Ishikawa (cell line): Measurements from ENCODE around the gene LCA5L.

Experiments
- YY1 ChIP-seq: IDR thresholded peaks from 2 replicates; pipeline ENCODE4 v1.6.1; 2012; ENCODE audit warnings: low read depth
- TF ChIP-seq, protein P1 (sequence below): IDR thresholded peaks from 2 replicates; pipeline ENCODE4 v1.6.1; 2012

DNA sequence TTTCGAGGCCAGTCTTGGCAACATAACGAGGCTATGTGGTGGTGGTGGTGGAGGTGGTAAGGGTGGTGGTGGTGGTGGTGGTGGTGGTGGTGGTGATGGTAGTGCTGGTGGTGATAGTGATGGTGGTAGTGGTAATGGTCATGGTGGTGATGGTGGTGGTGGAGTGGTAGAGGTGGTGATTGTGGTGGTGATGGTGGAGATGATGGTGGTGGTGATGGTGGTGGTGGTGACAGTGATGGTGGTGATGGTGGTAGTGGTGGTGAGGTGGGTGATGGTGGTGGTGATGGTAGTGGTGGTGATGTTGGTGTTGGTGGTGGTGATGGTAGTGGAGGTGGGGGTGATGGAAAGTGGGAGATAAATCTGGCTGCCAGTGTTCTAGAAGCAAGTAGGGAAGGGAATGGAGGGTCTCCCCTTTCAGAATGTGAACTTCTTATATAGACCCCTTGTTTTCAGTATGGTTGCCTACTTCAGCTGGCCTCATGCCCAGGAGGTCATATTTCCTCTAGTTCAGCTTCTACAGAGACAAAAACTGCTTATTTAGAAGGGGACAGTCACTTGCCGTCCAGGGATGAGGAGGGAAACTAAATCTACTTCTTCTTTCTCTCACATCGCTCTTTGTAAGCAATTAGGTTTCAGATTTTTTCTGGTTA lies 33.7 kb upstream of the LCA5L start:
- TF ChIP-seq YY1, result no peak
- TF ChIP-seq, protein P1, sequence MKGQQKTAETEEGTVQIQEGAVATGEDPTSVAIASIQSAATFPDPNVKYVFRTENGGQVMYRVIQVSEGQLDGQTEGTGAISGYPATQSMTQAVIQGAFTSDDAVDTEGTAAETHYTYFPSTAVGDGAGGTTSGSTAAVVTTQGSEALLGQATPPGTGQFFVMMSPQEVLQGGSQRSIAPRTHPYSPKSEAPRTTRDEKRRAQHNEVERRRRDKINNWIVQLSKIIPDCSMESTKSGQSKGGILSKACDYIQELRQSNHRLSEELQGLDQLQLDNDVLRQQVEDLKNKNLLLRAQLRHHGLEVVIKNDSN, result no peak
